Fibroblast of the aortic adventitia (primary cell): ENCODE data around the gene TXNL4A. TPM values are rescaled to one million over a fixed set of nuclear protein-coding genes. Genes with fewer than 3 reads are reported as not detected.
A peak's percentile ranks its signal among the peaks of the same experiment; 100 is the strongest.

Source experiments
- DNase-seq: peaks from one replicate; pipeline ENCODE4 v3.0.0-alpha.2; 2010; ENCODE audit warnings: low read depth
- H3K4me3 ChIP-seq: 2 replicates; pipeline ENCODE4 v1.5.1; 2011; ENCODE audit warnings: low read depth, mild to moderate bottlenecking, control low read depth, low read length, moderate library complexity
- total RNA-seq: library from RNA; depleted of rRNA; stranded (reverse); fragments of >200 nt; gene quantifications from 2 replicates; pipeline ENCODE4 v1.2.3, GENCODE V29; 2012; ENCODE audit warnings: low replicate concordance
- TF ChIP-seq, protein P1 (sequence below): IDR thresholded peaks from 2 replicates; pipeline ENCODE4 v1.5.1; 2011; ENCODE audit warnings: mild to moderate bottlenecking, low read length, control low read depth, inconsistent platforms; ENCODE audit not compliant: insufficient read depth

The TXNL4A gene
- total RNA-seq, 1 donor, result 54.6 TPM

DNA sequence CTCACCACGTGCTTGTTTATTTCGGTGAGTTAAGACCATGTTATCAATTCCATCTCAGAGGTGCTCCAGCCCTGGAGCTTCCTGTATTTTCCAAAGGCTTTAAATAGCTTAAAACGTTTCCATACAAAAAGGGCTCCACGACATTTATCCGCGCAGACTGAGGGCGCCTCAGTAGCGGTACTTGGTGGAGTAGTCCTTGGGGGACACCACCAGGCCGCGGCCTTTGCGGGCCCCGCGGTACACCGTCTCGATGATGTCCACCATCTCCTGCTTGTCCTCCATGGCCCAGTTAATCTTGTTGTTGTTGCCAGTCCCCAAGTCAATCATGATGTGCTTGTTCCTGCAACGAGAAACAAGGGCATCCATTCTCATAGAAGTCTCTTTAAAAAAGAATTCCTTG is 14.8 kb downstream of the TXNL4A start:
- DNase-seq, result no peak
- TF ChIP-seq, protein P1, sequence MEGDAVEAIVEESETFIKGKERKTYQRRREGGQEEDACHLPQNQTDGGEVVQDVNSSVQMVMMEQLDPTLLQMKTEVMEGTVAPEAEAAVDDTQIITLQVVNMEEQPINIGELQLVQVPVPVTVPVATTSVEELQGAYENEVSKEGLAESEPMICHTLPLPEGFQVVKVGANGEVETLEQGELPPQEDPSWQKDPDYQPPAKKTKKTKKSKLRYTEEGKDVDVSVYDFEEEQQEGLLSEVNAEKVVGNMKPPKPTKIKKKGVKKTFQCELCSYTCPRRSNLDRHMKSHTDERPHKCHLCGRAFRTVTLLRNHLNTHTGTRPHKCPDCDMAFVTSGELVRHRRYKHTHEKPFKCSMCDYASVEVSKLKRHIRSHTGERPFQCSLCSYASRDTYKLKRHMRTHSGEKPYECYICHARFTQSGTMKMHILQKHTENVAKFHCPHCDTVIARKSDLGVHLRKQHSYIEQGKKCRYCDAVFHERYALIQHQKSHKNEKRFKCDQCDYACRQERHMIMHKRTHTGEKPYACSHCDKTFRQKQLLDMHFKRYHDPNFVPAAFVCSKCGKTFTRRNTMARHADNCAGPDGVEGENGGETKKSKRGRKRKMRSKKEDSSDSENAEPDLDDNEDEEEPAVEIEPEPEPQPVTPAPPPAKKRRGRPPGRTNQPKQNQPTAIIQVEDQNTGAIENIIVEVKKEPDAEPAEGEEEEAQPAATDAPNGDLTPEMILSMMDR, result no peak
- no peak overlapping the region for H3K4me3 ChIP-seq

DNA sequence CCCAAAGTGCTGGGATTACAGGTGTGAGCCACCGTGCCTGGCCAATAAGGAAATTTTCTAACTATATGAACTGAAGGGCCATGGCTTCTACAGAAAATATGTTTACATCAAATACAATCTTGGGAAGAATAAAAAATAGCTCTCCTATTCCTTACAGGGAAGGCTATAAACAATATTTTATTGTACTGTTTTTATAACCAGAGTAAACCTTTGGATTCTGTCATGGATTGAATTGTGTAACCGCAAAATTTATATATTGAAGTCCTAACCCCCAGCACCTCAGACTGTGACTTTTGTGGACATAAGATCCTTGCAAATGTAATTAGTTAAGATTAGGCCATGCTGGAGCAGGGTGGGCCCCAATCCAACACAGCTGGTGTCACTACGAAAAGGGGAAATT is 15.6 kb downstream of the TXNL4A start:
- TF ChIP-seq, protein P1, result no peak
- DNase-seq, result no peak
- no peak overlapping the region for H3K4me3 ChIP-seq

DNA sequence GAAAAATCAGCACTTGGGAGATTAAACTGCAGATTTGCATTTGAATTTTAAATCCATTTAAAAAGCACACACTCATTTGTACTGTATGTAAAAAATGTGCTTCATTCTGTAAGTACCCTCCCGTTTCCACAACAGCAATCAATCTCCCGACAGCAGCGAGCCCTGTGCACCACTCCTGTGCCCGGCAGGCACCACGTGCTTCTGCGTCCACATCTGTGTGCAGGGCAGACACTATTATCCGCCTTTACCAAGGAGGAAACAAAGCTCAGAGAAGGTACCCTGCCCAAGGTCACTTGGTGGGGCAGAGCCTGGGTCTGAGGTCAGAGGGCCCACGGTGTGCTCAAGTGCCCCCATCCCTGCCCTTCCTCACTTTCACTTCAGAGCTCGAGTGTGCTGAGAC is 16.4 kb downstream of the TXNL4A start:
- no peak overlapping the region for H3K4me3 ChIP-seq
- TF ChIP-seq, protein P1, result no peak
- no peak for DNase-seq

DNA sequence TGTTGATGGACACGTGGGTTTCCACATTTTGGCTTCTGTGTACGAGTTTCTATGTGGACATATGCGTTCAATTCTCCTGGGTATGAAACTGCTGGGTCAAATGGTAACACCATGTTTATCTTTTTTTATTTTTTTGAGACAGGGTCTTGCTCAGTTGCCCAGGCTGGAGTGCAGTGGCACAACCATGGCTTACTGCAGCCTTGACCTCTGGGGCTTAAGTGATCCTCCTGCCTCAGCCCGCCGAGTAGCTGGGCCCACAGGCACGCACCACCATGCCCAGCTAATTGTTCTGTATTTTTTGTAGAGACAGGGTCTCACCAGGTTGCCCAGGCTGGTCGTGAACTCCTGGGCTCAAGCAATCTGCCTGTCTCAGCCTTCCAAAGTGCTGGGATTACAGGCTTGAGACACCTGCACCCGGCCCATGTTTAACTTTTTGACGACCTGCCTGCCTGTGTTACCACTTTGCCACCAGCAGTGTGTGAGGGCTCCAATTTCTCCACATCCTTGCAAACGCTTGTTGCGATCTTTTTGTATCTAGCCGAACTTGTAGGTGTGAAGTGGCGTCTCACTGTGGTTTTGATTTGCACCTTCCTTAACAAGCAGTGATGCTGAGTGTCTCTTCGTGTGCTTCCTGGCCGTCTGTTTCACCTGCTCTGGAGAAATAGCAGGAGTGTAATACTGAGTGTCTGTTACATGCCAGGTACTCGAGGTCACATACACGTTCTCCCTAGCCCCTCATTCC is 17.0 kb downstream of the TXNL4A start:
- TF ChIP-seq, protein P1, result no peak
- no peak overlapping the region for H3K4me3 ChIP-seq
- DNase-seq, result no peak

DNA sequence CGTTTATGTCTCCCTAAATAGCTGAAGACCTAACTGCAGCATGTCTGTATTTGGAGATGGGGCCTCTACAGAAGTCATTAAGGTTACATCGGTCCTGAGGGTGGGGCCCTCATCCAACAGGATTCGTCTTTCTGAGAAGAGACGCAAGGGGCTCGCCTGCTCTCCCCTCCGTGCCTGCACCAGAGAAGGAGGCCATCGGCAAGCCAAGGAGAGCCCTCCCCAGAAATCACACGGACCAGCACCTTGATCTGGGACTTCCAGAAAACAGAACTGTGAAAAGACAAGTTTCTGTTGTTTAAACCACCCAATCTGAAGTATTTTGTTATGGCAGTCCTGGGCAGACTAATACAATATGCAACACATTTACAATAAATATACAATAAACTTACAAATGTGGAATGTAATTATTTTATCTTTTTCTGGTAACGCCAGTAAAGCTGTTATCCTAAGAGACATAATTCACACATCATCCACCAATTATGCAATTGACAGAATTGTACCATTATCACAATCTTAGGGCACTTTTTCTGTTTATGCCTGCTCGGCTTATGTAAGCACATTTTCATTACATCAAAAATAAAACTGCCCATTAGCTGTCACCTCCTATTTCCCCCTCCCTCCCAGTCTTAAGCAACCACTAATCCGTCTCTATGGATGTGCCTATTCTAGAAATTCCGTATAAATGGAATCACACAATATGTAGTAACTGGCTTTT is 17.8 kb downstream of the TXNL4A start:
- TF ChIP-seq, protein P1, result no peak
- no peak for DNase-seq
- no peak overlapping the region for H3K4me3 ChIP-seq

DNA sequence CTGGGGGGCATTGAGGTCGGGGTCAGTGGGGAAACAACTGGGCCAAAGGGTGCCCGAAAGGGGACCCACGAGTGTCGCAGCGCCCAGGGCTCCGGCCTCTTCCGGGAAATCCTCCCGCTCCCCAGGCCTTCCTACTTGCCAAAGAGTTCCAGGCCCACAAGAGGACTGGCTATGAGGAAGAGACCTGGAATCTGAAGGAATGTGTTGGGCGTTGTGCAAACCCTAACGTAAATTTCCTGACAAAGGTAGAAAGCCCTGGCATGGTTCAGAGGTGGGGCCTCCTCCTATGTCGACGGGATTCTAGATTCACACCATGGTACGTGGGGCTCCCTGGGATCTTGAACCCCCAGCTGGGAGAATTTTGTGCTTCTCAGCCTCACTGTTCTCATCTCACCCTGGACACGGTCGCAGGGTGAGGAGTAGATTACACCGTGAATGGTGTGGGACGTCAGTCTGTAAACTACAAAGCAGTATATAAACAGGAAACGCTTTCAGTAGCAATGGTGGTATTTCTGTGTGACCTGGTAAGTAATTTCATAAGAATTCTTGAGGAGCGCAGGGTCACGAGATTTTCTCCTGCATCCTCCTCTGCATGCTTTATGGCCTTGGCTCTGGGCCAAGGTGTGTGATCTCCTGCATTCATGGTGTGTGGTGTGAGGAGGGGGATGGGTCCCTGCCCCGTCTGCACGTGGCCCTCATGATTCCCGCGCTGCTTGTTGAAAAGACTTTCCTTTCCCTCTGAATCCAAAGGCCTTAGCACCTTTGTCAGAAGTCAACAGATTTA is 23.1 kb downstream of the TXNL4A start:
- peak overlapping the region; percentile 69 for H3K4me3 ChIP-seq
- TF ChIP-seq, protein P1, result no peak
- peak; percentile 62 for DNase-seq
